ENCODE results near the gene ATF6.
"Not testable (repeated sequence)": the region's sequence is repeated elsewhere in the genome, so short reads cannot be mapped to it uniquely, and the experiment has no call there.

ATF6 gene

GRCh38 chr1:161820914-161821313, 54.8 kb downstream of the ATF6 start:
- FAIRE-seq (no peak), DNase-seq (ENCODE audit: insufficient read length, low spot score) (no peak)
- TF ChIP-seq CTCF (IDR thresholded peaks at IDR 0.05; ENCODE audit: insufficient read depth, missing control alignments), result no peak

GRCh38 chr1:161824618-161825017, 58.5 kb downstream of the ATF6 start:
- DNase-seq (ENCODE audit: insufficient read length, low spot score) (no peak), FAIRE-seq (no peak)
- no peak for TF ChIP-seq CTCF (IDR thresholded peaks at IDR 0.05; ENCODE audit: insufficient read depth, missing control alignments)

- DNase-seq (ENCODE audit: insufficient read length, low spot score) (no peak), FAIRE-seq (no peak)
- TF ChIP-seq CTCF (IDR thresholded peaks at IDR 0.05; ENCODE audit: insufficient read depth, missing control alignments), result no peak
Measured at GRCh38 chr1:161825831-161826230, 59.7 kb downstream of the ATF6 start.

- FAIRE-seq, result no peak
- no peak for TF ChIP-seq CTCF (IDR thresholded peaks at IDR 0.05; ENCODE audit: insufficient read depth, missing control alignments)
Measured at GRCh38 chr1:161826478-161826877, 60.4 kb downstream of the ATF6 start.

GRCh38 chr1:161827786-161828185, 61.7 kb downstream of the ATF6 start:
- FAIRE-seq (no peak), DNase-seq (ENCODE audit: insufficient read length, low spot score) (no peak)
- TF ChIP-seq CTCF (IDR thresholded peaks at IDR 0.05; ENCODE audit: insufficient read depth, missing control alignments), result no peak

More at GRCh38 chr1:161826478-161826877, 60.4 kb downstream of the ATF6 start:
- no peak for DNase-seq (ENCODE audit: insufficient read length, low spot score)

- DNase-seq (ENCODE audit: insufficient read length, low spot score); FAIRE-seq: not testable (repeated sequence)
Measured at GRCh38 chr1:161832299-161832907, 66.3 kb downstream of the ATF6 start.

GRCh38 chr1:161834967-161835550, 68.9 kb downstream of the ATF6 start:
- TF ChIP-seq CTCF (IDR thresholded peaks at IDR 0.05; ENCODE audit: insufficient read depth, missing control alignments), result no peak
- FAIRE-seq (no peak), DNase-seq (ENCODE audit: insufficient read length, low spot score) (no peak)

Data from D721Med (cell line).